ENCODE results near the gene GDPD4.
A peak's percentile ranks its signal among the peaks of the same experiment; 100 is the strongest.

The GDPD4 gene

DNA sequence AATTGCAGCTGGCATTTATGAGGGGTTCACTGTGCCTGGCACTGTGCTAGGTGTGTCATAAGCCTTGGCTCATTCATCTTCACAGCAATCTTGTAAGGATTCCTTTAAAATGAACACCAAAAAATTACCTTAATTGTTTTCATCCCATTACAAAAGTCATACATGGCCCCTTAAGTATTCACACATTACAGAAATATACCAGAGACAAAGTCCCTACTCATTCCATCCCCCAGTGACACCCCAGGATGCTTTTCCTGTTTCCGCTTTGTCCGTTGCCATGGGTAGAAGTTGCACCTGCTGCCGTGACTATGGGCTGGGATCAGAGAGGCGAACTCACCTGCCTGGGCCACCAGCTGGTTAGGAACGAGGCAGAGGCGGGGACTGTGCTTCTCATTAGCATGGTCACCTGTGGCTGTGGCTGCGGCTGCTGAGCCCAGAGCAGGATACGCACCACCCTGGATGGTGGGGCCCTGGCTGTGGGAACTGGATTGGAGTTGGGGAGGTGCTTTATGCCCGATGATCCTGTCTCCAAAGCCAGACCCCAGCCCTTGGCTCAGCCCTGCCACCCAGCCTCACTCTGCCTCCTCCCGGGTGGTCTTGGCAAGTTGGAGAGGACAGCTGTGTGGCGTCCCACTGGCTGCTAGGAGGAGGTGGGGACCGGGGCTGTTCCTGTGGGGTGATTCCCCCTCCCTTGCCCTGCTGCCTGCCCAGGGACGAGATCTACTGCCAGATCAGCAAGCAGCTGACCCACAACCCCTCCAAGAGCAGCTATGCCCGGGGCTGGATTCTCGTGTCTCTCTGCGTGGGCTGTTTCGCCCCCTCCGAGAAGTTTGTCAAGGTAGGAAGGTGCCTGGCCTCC, 112.6 kb downstream of the GDPD4 start:
- FAIRE-seq = no peak

DNA sequence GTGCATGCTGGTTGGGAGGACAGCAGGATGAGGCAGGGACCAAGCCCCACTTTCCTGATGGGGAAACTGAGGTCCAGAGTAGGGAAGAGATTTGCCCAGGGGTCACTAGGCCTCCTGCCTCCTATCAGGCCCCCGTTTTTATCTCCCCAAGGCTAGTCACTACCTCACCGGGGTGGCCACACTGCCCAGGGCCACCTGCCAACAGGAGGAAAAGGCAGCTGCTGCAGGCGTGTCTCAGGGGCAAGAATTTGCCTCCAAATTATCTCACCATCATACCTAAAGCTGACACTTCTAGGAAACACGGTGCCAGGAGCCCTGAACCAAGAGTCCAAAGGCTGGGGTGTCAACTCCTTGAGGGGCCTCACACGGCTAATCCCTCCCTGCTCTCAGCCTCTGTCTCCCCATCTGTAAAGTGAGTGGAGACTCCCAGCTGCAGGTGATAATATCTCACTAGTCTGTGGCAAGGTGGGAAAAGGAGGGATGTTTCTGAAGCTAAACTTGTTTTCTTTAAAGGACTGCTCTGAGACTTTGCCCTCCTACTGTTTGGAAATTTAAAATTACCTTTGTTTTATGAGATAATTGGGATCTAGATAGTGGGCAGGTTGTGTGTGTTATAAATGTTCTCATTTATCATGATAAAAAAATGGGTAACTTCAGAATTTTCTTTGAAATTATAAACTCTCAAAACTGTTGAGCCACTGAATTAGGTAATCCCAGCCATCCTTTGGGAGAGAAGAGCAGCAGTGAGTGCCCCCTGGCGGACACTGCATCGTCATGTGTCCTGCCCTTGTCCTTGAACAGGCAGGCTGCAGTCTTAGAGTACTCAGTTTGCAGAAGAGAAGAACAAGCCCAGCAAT, 113.5 kb downstream of the GDPD4 start:
- peak; percentile 92 for FAIRE-seq

DNA sequence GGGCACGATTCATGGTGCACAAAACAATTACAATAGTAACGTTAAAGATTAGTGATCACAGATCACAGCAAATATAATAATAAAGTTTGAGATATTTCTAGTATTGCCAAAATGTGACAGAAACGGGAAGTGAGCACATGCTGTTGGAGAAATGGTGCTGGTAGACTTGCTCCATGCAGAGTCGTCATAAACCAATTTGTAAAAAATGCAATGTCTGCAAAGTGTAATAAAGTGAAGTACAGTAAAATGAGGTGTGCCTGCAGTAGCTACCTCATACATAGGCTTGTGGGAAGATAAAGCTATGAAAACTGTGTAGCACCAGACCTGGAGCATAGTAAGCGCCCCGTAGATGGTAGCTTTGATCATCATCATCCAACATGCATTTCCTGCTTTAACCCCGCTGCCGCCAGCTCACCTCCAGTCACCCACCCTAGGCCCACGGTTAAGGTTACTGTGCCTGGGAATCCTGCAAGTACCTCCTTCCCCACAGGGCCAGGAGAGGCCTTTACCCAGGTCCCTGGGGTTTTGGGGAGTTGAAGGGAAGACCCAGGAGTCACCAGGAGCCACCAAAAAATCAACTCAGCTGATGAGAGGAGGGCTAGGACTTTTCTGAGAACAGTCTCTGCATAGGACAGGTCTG, 114.3 kb downstream of the GDPD4 start:
- FAIRE-seq = no peak

DNA sequence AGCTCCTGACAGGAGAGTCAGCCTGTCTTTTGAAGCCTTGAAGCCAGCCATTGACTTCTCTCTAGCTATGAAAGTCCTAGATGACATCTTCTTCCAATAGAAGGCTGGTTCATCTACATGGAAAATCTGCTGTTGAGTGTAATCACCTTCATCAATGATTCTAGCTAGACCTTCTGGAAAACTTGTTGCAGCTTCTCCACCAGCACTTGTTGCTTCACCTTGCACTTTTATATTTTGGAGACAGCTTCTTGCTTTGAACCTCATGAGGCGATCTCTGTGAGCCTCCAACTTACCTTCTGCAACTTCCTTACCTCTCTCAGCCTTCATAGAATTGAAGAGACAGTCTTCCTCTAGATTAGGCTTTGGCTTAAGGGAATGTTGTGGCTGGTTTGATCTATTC, 115.2 kb downstream of the GDPD4 start:
- FAIRE-seq = no peak

DNA sequence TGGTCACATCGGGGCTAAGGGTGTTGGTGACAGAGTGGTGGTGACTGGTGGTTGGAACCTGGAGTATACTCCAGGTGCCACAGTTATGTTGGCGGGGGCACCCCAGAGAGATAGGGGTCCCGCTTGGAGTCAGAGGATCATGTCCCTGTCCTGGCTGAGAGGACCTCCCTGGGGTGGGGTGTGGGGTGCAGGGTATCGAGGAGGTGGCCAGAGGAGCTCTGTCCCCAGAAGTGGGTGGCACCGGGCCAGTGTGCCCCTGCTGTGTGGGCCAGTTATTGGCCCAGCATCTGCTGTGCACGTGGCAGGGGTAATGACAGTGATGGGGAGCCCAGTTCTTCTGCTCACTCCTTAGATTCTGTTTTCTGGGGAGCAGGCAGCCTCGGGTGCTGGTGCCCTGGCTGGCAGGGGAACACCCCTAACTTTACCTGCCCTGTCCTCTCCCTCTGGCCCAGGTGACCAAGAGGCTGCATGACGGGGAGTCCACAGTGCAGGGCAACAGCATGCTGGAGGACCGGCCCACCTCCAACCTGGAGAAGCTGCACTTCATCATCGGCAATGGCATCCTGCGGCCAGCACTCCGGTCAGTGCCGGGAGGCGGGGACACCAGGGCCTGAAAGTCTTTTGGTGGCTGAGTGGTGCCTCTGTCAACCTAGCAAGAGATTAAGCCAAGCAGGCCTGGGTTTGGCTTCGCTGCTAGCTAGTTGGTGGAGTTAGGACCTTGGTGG, 117.2 kb downstream of the GDPD4 start:
- no peak for FAIRE-seq

DNA sequence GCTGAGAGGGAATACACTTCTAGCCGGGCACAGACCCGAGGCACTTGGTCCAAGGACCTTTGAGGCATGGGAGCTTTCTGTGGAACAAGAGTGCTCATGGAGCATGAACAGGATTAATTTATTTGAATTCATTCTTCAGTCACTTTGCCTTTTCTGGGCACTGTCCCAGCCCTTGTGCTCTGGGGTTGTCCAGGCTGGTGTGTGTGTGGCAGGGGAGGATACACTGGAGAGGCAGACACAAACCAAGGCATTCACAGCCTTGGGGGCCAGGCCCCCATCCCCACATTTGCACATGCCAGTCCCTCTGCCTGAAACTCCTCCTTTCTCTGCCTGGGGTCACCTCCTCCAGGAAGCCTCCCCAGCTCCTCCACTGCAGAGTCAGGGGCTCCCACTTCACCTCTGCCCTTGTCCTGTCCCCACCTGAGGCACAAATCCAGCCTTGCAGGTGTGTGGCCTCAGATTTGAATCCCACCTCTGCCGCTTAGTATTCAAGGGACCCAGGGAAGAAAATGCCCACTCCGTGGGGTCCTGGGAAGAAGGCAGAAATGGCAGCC, 118.0 kb downstream of the GDPD4 start:
- FAIRE-seq = no peak

DNA sequence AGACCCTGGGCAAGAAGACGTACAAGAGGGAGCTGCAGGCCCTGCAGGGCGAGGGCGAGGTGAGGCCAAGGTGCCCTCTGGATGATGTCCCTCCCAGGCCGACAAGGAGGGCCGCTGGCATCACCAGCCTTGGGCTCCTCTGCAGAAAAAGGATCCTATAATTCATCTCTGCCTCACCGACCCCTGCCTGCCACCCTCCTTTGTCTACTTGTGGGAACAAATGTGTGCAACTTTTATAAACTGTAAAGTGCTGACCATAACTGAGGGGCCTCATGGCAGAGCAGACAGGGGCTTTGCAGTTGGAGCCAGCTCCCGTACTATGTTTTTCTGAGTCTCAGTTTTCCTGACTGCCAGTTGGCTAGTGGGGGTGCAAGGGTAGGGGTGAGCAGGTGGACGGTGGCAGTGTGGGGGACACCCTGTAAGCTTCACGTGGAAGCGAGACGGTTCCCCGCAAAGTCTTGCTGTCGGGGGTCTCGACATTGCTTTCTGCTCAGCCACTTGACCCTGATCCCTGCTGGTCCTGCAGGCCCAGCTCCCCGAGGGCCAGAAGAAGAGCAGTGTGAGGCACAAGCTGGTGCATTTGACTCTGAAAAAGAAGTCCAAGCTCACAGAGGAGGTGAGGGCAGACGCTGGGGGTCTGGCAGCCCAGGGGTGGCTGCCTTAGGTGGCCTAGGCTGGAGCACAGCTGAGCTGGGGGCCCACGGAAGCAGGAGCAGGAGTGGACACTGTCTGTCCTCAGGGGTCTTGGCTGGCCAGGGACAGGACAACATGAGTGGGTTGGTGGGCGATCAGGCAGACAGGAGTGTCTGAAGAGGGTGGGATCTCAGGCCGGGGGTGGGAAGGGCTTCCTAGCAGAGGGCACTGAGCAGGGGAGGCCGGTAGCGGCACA, 118.7 kb downstream of the GDPD4 start:
- FAIRE-seq = no peak

DNA sequence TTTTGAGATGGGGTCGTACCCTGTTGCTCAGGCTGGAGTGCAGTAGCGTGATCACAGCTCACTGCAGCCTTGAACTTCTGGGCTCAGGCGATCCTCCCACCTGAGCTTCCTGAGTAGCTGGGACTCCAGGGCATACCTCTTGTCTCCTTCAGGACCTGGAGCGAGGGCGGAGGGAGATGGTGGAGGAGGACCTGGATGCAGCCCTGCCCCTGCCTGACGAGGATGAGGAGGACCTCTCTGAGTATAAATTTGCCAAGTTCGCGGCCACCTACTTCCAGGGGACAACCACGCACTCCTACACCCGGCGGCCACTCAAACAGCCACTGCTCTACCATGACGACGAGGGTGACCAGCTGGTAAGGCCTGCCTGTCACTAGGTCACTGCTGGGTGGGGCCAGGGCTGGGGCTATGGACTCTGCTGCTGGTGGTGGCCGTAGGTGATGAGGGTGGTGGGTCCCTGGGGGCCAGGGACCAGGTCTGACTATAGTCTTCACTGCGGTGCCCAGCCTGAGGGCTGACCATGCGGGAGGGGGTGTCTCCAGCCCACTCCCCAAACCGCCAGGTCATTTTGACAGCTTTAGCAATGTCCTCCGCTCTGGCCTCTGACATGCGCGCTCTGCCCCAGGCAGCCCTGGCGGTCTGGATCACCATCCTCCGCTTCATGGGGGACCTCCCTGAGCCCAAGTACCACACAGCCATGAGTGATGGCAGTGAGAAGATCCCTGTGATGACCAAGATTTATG, 119.5 kb downstream of the GDPD4 start:
- FAIRE-seq = no peak

DNA sequence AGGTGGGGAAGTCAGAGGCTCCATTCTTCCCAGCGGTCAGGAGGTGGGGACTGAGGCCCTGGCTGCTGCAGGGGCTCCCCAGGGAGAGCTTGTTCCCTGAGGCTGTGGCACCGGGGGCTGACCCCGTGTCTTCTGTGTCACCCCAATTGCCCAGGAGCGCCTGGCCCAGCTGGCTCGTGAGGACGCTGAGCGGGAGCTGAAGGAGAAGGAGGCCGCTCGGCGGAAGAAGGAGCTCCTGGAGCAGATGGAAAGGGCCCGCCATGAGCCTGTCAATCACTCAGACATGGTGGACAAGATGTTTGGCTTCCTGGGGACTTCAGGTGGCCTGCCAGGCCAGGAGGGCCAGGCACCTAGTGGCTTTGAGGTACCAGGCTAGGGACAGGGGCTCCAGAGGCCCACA, 120.3 kb downstream of the GDPD4 start:
- FAIRE-seq = no peak

DNA sequence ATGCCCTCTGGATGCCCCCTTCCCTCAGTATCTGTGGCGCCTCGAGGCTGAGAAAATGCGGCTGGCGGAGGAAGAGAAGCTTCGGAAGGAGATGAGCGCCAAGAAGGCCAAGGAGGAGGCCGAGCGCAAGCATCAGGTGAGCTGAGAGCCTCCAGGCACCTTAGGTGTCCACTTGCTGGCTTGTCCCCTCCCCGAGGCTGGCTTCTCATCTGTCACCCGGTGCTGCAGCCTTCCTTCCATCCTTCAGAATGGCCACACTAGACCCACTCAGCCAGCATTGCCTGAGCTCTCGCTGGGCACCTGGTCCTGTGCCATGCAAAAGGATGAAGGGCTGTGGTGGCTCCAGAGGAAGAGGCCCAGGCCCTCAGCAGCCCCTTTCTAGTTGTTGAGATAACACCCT, 121.1 kb downstream of the GDPD4 start:
- no peak for FAIRE-seq

DNA sequence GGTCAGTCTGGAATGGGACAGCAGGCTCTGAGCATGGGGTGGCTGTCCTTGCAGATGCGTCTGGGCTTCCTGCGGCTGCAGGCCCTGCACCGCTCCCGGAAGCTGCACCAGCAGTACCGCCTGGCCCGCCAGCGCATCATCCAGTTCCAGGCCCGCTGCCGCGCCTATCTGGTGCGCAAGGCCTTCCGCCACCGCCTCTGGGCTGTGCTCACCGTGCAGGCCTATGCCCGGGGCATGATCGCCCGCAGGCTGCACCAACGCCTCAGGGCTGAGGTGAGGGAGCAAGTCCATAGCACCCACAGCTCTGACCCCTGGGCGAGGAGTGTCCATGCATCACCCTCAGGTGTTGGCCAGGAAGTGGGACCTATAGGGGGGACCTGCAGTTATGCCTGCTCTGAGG, 121.8 kb downstream of the GDPD4 start:
- FAIRE-seq = no peak

DNA sequence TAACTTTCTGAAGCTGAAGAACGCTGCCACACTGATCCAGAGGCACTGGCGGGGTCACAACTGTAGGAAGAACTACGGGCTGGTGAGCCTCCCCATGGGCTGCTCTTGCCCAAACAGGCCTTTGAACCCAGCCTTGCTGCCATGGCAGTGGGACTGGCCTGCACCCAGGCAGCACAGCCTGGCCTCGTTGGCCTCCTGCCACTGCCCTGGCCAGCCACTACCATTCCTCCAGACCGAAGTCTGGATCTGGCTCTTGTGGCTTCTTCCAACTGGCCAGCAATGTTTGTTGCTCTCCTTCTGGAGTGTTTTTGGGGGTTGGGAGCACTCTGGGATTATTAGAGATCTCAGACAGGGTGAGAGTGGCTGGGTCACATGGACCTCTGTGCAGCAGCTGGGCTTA, 122.4 kb downstream of the GDPD4 start:
- no peak for FAIRE-seq

DNA sequence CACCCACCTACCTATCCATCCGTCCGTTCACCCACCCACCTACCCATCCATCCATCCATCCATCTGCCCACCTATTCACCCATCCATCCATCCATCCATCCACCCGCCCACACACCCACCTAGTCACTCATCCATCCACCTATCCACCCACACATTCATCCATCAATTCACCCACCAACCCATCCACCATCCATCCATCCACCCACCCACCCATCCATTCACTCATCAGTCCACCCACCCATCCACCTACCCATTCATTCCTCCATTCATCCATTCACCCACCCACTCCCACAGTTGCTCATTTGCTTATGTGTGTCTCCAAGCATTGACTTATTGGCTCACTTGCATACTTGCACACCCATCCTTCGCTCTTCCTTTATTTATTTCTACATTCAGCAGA, 123.3 kb downstream of the GDPD4 start:
- no peak for FAIRE-seq

DNA sequence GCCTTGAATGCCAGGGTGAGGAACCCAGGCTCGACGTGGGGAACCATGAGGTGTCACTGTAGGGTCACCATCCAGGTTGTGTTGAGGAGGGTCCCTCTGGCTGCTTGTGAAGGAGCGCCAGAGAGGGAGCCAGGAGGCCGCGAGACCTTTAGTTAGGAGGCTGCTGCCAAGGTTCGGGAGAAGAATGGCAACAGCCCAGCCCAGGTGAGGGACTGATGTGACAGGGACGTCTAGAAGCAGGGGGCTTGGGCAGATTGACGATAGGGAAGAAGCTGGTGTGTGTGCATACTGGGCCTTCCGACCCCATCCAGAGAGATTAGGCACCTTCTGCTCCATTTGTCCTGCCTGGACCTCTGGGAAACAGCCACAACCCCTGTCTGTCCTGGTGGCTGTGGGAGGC, 124.5 kb downstream of the GDPD4 start:
- FAIRE-seq = no peak

DNA sequence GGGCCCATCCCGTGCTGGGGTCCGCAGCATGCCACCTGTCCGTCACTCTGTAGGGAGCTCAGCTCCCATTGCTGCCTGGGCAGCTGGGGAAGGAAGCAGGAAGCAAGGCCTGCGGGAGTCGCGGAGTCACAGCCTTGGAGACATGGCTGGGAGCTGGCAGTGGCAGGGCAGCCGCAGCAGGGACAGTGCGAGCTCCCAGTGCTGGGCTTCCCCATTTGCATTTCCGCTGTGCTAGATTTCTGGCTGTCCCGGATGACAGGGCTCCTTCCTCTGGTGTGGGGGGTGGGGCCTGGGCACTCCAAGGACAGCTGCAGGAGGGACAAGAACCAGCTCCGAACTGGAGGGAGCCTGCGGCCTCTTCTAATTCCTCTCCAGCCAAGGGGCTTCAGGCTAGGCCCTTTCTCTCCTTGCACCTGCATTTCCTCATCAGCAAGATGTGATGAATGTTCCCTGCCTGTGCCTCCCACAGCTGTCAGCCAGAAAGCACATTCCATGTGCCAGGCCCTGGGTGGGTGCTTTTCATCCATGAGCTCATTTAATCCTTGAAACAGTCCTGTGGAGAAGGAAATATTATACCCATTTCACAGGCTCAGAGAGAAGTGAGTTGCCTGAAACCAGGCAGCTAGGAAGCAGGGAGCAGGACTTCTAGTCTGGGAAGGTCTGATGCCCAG, 125.5 kb downstream of the GDPD4 start:
- no peak for FAIRE-seq

DNA sequence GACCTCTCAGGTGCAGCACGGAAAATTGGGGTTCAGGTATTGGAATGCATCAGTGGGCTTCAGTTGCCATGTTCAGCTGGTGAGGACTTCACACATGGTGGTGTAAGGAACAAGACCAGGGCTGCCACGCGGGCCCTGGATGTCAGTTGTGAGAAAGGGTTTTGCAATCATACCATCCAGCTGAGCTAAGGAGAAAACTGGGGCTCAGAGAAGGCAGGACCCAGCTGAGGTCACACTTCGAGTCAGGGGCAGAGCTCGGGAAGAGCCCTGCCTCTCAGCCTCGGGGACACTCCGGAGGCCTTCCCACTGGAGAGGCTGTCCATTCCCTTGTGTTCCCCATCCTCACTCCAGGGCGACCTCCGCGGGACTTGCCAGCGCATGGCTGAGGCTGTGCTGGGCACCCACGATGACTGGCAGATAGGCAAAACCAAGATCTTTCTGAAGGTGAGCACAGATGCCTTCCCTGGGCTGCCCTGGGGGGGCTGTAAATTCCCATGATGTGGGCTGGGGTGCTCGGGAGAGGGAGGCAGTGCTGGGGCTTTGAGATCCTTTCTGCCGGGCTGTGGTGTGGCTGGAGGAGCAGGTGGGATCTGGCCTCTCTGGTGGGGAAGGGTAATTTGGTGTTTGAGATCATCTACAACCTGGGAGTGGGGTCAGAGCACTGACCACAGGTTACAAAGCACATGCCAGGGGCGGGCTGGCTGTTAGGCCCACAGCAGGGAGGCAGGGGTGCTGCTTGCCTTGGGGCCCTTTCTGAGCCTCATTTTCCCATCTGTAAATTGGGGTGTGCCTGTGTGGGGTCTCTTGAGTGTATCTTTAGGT, 126.3 kb downstream of the GDPD4 start:
- no peak for FAIRE-seq

DNA sequence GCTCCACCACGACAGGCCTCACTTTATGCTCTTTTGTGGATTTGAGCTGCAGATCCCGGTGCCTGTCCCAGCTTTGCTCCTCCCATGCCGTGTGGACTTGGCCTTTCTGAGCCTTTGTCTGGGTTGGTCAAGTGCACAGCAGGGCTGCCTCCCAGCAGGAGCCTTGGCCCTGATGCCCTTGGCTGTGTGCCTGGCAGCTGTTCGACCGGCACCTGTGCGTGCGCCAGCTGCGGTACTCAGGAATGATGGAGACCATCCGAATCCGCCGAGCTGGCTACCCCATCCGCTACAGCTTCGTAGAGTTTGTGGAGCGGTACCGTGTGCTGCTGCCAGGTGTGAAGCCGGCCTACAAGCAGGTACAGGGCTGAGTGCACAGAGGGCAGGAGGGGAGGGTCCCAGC, 126.9 kb downstream of the GDPD4 start:
- no peak for FAIRE-seq

DNA sequence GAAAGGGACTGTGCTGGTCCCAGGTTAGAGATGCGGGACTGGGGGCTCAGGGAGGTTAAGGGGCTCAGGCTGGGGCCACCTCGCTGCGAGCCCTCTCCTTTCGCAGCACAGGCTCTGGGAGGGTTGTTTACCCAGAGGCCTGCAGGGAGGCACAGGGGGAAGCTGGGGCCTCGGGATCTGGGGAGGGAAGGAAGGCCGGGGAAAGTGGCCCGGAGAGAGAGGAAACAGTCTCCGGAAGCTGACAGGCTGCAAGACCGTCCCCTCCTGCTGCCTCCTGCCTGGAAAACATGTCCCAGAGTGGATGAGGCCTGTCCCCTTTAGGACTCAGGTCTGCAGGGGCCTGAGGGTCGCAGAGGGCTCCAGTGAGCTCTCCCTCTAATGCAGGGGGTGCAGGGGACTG, 128.0 kb downstream of the GDPD4 start:
- no peak for FAIRE-seq

DNA sequence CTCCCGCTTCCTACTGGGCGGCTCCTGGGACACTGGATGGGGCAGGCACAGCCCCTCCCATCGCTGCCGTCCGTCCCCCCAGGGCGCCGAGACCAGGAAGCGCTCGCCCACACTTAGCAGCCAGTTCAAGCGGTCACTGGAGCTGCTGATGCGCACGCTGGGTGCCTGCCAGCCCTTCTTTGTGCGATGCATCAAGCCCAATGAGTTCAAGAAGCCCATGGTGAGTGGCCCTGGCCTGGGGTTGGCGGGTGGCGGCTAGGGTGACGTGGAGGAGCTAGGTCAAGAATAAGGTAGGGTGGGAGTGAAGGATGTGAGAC, 128.9 kb downstream of the GDPD4 start:
- FAIRE-seq = no peak

Measured in G401.6 (cell line).